IMR-90 (cell line): ENCODE results near the gene NAB1.

ENCODE experiments used
- BHLHE40 ChIP-seq: fragments of 150-350 bp; IDR thresholded peaks from 2 replicates; pipeline ENCODE4 v1.6.1; 2016; ENCODE audit warnings: mild to moderate bottlenecking, low read depth, low read length
- CEBPB ChIP-seq: IDR thresholded peaks from 2 replicates; pipeline ENCODE4 v1.6.1; 2012; ENCODE audit warnings: low read depth, low read length, improper control_type of control experiment
- CHD1 ChIP-seq: IDR thresholded peaks from 2 replicates; pipeline ENCODE4 v1.6.1; 2012; ENCODE audit warnings: low read depth, low read length, improper control_type of control experiment
- CTCF ChIP-seq: conservative IDR thresholded peaks from 2 replicates; pipeline ENCODE4 v1.5.1; 2012; ENCODE audit warnings: mild to moderate bottlenecking, low read depth, low read length, improper control_type of control experiment
- ELK1 ChIP-seq: fragments of 150-350 bp; IDR thresholded peaks from 2 replicates; pipeline ENCODE4 v1.6.1; 2016; ENCODE audit warnings: low read depth, mild to moderate bottlenecking, low read length, moderate library complexity, borderline replicate concordance
- FOS ChIP-seq: fragments of 150-350 bp; IDR thresholded peaks from 2 replicates; pipeline ENCODE4 v1.6.1; 2016; ENCODE audit warnings: low read depth, low read length
- MAFK ChIP-seq: IDR thresholded peaks from 2 replicates; pipeline ENCODE4 v1.6.1; 2012; ENCODE audit warnings: low read depth, low read length, improper control_type of control experiment
- MXI1 ChIP-seq: IDR thresholded peaks from 2 replicates; pipeline ENCODE4 v1.6.1; 2012; ENCODE audit warnings: low read depth, mild to moderate bottlenecking, low read length, moderate library complexity, borderline replicate concordance
- POLR2A ChIP-seq: IDR thresholded peaks from 2 replicates; pipeline ENCODE4 v1.6.1; 2012; ENCODE audit warnings: mild to moderate bottlenecking, low read depth, low read length
- RAD21 ChIP-seq: IDR thresholded peaks from 2 replicates; pipeline ENCODE4 v1.6.1; 2012; ENCODE audit warnings: low read length, improper control_type of control experiment
- RCOR1 ChIP-seq: IDR thresholded peaks from 2 replicates; pipeline ENCODE4 v1.6.1; 2012; ENCODE audit warnings: mild to moderate bottlenecking, low read length, improper control_type of control experiment; ENCODE audit not compliant: insufficient replicate concordance
- RFX5 ChIP-seq: IDR thresholded peaks from 2 replicates; pipeline ENCODE4 v1.8.0; 2012; ENCODE audit warnings: low read depth, mild to moderate bottlenecking, low read length, moderate library complexity
- SMC3 ChIP-seq: fragments of 150-350 bp; IDR thresholded peaks from 2 replicates; pipeline ENCODE4 v1.6.1; 2016; ENCODE audit warnings: low read depth, mild to moderate bottlenecking, antibody characterized with exemption, low read length, moderate library complexity
- USF2 ChIP-seq: fragments of 150-350 bp; IDR thresholded peaks from 2 replicates; pipeline ENCODE4 v1.6.1; 2017; ENCODE audit warnings: mild to moderate bottlenecking, antibody characterized with exemption, low read length, low read depth

- TF ChIP-seq CTCF = no peak
- no peak for TF ChIP-seq POLR2A
- no peak for TF ChIP-seq USF2
- TF ChIP-seq CEBPB = no peak
- no peak for TF ChIP-seq RFX5
- TF ChIP-seq SMC3 = no peak
- no peak for TF ChIP-seq MAFK
- no peak for TF ChIP-seq ELK1
- TF ChIP-seq CHD1 = no peak
- no peak for TF ChIP-seq FOS
- no peak for TF ChIP-seq RCOR1
- no peak for TF ChIP-seq RAD21
- no peak for TF ChIP-seq BHLHE40
- no peak for TF ChIP-seq MXI1
Measured at GRCh38 chr2:190599546-190600220, 49.2 kb upstream of the NAB1 start.
